Mucosa of descending colon (tissue), 3 donors: ENCODE results near the gene NUAK1. TPM values are rescaled to one million over a fixed set of nuclear protein-coding genes. Genes with fewer than 3 reads are reported as not detected.

Experiments
- ATAC-seq: fragments of 200-7000 bp; cut with Tn5 transposase; one replicate; pipeline ENCODE4 v1.9.1; 2020; ENCODE audit warnings: mild to moderate bottlenecking, moderate library complexity
- DNase-seq, 3 donors: peaks; one replicate each; pipeline ENCODE4 v3.0.0-alpha.2; 2020
- H3K36me3 ChIP-seq: fragments of 200-600 bp; one replicate; pipeline ENCODE4 v1.8.0; 2021; ENCODE audit warnings: low read depth, mild to moderate bottlenecking
- H3K4me1 ChIP-seq: fragments of 200-600 bp; one replicate; pipeline ENCODE4 v1.8.0; 2021; ENCODE audit warnings: low read depth, mild to moderate bottlenecking
- H3K4me3 ChIP-seq: fragments of 200-600 bp; one replicate; pipeline ENCODE4 v1.8.0; 2021; ENCODE audit warnings: mild to moderate bottlenecking
- H3K9me3 ChIP-seq: fragments of 200-600 bp; one replicate; pipeline ENCODE4 v1.8.0; 2021; ENCODE audit warnings: mild to moderate bottlenecking
- CTCF ChIP-seq: fragments of 200-600 bp; IDR thresholded peaks from one replicate; pipeline ENCODE4 v1.8.0; 2022; ENCODE audit warnings: antibody characterized with exemption, mild to moderate bottlenecking
- intact Hi-C, 2 donors: fragments of 100-400 bp; cut with DNase I in 1 of 2; cut with micrococcal nuclease in 1 of 2; formaldehyde crosslinking; loops; one replicate each; pipeline versions ENCODE4 v1.11.0 to v1.11.1; 2022; cut with DNase I, micrococcal nuclease
- total RNA-seq, 3 donors: library from RNA; stranded (reverse); fragmentation: NEBNext Ultra II Directional in 2 of 3; extraction: Animal tissue kit (Norgen Biotek cat#: 25700) in 2 of 3; gene quantifications; one replicate each; pipeline versions ENCODE4 v1.2.1 to v1.2.4, GENCODE V29; 2021 to 2023
- donor health status: DM: no; HTN: no; CAD: no; lungs with moderate emphysema.
- donor health status: DM: no; HTN: no; CAD: no.
- donor health status: DM: no; HTN: yes; CAD: no.

NUAK1 gene
- total RNA-seq, 3 donors from 2014 or later: 4.9 to 6.8 (median 5.4) TPM

- DNase-seq: no peak
- no peak for ATAC-seq
- H3K9me3 ChIP-seq: no peaks in the 10 kb centered on the region
- H3K36me3 ChIP-seq: no peaks in the 10 kb centered on the region
- no peak for TF ChIP-seq CTCF
- no peak overlapping the region for H3K4me3 ChIP-seq
- H3K4me1 ChIP-seq: peaks cover 27% of the 10 kb centered on the region
- intact Hi-C loops: no loop called here
Measured at GRCh38 chr12:106112145-106112821, 26.5 kb downstream of the NUAK1 start.

- H3K4me1 ChIP-seq: peaks cover 35% of the 10 kb centered on the region
- DNase-seq: peak in 2 of 3 donors; percentile 48 to 50
- no peaks in the 10 kb centered on the region for H3K36me3 ChIP-seq
- no peak for TF ChIP-seq CTCF
- intact Hi-C loops: no loop called here
- ATAC-seq: peak; percentile 62
- H3K9me3 ChIP-seq: no peaks in the 10 kb centered on the region
- no peak overlapping the region for H3K4me3 ChIP-seq
Measured at GRCh38 chr12:106110626-106111300, 28.0 kb downstream of the NUAK1 start.

GRCh38 chr12:106109168-106109910 lies 29.4 kb downstream of the NUAK1 start:
- Histone ChIP-seq H3K4me1 (peaks cover 35% of the 10 kb centered on the region), H3K36me3 (no peaks in the 10 kb centered on the region), H3K4me3 (no peak overlapping the region), H3K9me3 (no peaks in the 10 kb centered on the region)
- ATAC-seq (peak; percentile 39), DNase-seq (no peak)
- no peak for TF ChIP-seq CTCF
- intact Hi-C loops: no loop called here

GRCh38 chr12:106108185-106108835 lies 30.4 kb downstream of the NUAK1 start:
- ATAC-seq (peak; percentile 87), DNase-seq (peak in 2 of 3 donors; percentile 40 to 69)
- Histone ChIP-seq H3K4me1 (peaks cover 35% of the 10 kb centered on the region), H3K9me3 (no peaks in the 10 kb centered on the region), H3K36me3 (no peaks in the 10 kb centered on the region), H3K4me3 (no peak overlapping the region)
- no peak for TF ChIP-seq CTCF
- intact Hi-C loops: no loop called here

- Histone ChIP-seq H3K4me3 (no peak overlapping the region), H3K36me3 (no peaks in the 10 kb centered on the region), H3K9me3 (no peaks in the 10 kb centered on the region), H3K4me1 (peaks cover 35% of the 10 kb centered on the region)
- ATAC-seq (peak; percentile 27), DNase-seq (no peak)
- intact Hi-C loops: no loop called here
- TF ChIP-seq CTCF: no peak
Measured at GRCh38 chr12:106107566-106107965, 31.2 kb downstream of the NUAK1 start.
